Adrenal gland (tissue), 5 donors: Measurements from ENCODE around the gene SLC27A2.

Source experiments
- POLR2A ChIP-seq, 2 donors: fragments of 450-650 bp; IDR thresholded peaks; one replicate each; pipeline ENCODE4 v1.6.1; 2017; ENCODE audit warnings: antibody characterized with exemption in 2 of 2, mild to moderate bottlenecking in 2 of 2, moderate library complexity in 1 of 2
- TF ChIP-seq, protein P1 (sequence below), 6 experiments: fragments of 450-650 bp in 4 of 6; fragments of 200-600 bp in 2 of 6; sonication (generic) in 1 of 6; IDR thresholded peaks; 1 replicate in 5 of 6; 2 replicates in 1 of 6; pipeline versions ENCODE4 v1.5.1 to v1.8.0; 2016 to 2021; ENCODE audit warnings: antibody characterized with exemption in 6 of 6, mild to moderate bottlenecking in 2 of 6, moderate library complexity in 1 of 6
- donor health status: DM: no; HTN: no; CAD: no.

DNA sequence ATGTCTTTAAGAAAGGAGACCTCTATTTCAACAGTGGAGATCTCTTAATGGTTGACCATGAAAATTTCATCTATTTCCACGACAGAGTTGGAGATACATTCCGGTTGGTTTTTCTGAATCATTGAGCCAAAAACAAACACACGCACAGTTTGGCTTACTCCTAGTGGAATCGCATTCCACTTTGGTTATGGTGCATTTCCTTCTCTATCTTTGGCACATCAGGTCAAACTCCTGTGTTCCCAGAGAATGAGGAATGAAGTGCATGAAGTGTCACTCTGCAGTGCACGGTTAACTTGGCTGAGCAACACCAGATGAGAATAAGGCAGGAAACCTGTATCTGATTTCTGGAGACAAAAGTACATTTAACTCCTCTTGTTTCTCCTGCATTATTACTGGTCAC is 45.1 kb downstream of the SLC27A2 start:
- TF ChIP-seq, protein P1, sequence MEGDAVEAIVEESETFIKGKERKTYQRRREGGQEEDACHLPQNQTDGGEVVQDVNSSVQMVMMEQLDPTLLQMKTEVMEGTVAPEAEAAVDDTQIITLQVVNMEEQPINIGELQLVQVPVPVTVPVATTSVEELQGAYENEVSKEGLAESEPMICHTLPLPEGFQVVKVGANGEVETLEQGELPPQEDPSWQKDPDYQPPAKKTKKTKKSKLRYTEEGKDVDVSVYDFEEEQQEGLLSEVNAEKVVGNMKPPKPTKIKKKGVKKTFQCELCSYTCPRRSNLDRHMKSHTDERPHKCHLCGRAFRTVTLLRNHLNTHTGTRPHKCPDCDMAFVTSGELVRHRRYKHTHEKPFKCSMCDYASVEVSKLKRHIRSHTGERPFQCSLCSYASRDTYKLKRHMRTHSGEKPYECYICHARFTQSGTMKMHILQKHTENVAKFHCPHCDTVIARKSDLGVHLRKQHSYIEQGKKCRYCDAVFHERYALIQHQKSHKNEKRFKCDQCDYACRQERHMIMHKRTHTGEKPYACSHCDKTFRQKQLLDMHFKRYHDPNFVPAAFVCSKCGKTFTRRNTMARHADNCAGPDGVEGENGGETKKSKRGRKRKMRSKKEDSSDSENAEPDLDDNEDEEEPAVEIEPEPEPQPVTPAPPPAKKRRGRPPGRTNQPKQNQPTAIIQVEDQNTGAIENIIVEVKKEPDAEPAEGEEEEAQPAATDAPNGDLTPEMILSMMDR (IDR thresholded peaks at IDR 0.05) = no peak
- no peak for TF ChIP-seq POLR2A (IDR thresholded peaks at IDR 0.05)
